Measurements from ENCODE around the gene CALCR.

GRCh38 chr7:93426155-93426696 lies 148.3 kb downstream of the CALCR start:
- TF ChIP-seq CTCF (conservative IDR thresholded peaks at IDR 0.05; ENCODE audit: low read depth, low read length) (no peak), EZH2phosphoT487 (IDR thresholded peaks at IDR 0.05; ENCODE audit: borderline replicate concordance, low read length) (no peak)
